Erythroblast (primary cell): ENCODE measurements around the gene SIGLEC6.

Experiments
- DNase-seq, 2 experiments: peaks; one replicate each; lab custom pipeline; 2025; lab: John Stamatoyannopoulos, UW
- GATA1 ChIP-seq: IDR thresholded peaks from 2 replicates; pipeline ENCODE4 v1.6.1; 2011; ENCODE audit warnings: low read depth, mild to moderate bottlenecking, control low read depth, low read length, moderate library complexity
- POLR2A ChIP-seq: IDR thresholded peaks from 2 replicates; pipeline ENCODE4 v1.6.1; 2011; ENCODE audit warnings: mild to moderate bottlenecking, low read length

SIGLEC6 gene

DNA sequence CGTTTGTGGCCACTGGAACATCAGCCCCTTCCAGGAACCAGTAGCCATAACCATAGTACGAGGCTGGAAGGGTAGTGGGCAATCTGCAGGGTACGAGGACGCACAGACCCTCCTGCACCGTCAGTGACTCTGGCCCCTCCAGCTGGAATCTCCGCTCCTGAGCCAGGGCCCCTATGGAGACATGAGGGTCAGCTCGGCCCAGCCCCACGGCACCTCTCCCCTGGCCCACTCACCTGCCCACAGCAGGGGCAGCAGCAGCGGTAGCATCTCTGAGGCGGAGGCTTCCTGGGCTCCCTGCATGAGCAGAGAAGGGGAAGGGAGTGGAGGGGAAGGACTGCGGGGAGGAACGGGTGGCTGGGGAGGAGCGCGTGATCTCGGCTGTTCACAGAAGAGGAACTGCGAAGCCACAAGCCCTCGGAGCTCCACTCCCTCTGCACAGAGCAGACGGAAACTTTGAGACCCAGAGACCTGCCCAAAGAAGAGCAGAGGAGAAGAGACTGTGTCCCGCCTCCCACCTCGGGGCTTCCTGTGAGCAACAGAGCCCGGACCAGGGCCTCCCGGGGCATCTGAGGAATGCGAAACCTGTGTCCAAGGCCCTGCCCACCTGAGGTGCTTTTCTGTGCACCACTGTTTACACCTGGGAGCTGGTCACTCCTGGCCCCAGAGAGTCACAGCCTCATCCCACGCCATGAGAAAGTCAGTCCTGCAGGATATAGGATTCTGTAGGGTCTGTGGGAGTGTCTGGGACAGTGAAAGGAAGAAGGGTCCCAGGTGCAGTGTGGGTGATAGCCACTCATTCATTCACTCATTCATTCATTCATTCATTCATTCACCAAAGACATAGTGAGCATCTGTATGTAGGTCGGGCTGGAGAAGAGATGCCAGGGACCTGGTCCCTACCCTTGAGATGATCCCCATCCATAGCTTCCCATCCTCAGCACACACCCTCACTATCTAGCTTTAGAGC lies at the start of gene SIGLEC6:
TSS of gene SIGLEC6 (minus strand) at position 322 of the 967 bp plus-strand sequence. CDS start at position 300, 22 bp downstream.
- TF ChIP-seq GATA1: no peak
- peak; percentile 61 for TF ChIP-seq POLR2A
- DNase-seq: peak; percentile 46 to 64

- TF ChIP-seq POLR2A: no peak
- no peak for TF ChIP-seq GATA1
- DNase-seq: no peak
Measured at GRCh38 chr19:51576850-51577249, 45.4 kb upstream of the SIGLEC6 start.

DNA sequence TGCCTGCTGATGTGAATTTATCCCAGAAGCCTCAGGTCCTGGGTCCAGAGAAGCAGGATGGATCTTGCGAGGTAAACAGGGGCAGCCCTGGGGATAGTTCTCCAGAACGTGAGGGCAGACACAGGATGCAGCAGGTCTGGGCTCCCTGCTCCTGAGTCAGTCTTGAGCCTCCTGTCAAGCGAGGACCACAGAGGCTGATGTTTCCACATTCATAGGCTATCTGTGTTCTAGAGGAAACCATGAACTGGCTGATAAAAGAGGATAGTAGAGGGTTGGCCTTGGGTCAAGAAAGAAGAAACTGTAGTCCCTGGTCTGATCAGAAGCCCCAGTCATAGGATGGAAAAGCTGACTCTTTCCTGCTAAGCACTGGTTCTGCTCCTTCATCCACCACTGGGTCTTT lies 41.9 kb upstream of the SIGLEC6 start:
- peak; percentile 60 to 72 for DNase-seq
- TF ChIP-seq POLR2A: peak; percentile 66
- no peak for TF ChIP-seq GATA1

- DNase-seq: no peak
- TF ChIP-seq POLR2A (no peak), GATA1 (no peak)
Measured at GRCh38 chr19:51572908-51573307, 41.4 kb upstream of the SIGLEC6 start.

- peak; percentile 77 to 85 for DNase-seq
- TF ChIP-seq POLR2A (peak; percentile 83), GATA1 (no peak)
Measured at GRCh38 chr19:51572410-51572809, 40.9 kb upstream of the SIGLEC6 start.

GRCh38 chr19:51571599-51571998 lies 40.1 kb upstream of the SIGLEC6 start:
- peak; percentile 56 to 70 for DNase-seq
- TF ChIP-seq GATA1: no peak
- TF ChIP-seq POLR2A: no peak

DNA sequence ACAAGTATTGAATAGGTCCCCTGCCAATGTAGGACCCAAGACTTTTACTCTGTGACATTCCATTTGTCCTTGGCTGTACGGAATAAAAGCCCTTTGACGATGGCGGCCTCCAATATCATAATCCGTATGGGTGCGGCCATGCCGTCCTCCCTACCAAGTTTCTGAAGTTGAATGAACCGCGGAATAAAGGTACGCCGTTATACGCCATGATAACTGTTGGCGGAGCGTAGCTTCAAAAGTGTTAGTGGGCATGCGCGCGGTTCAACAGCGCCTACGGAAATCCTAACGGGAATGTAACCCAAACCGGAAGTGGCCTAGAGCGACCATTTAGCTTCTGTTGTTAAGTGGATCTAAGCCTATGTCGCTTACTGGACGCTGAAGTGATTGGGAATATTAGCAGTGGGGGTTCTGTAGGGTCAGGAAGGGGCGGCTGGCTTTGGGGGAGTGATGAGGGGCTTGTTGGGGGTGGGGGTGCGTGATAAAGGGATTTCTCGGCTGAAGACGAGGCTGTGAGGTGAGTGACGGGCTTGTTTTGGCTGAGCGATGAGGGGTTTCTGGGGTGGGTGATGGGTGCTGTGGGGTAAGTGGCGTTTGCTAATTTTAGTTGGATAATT lies 39.6 kb upstream of the SIGLEC6 start, which contains the start of gene ZNF175:
TSS of gene ZNF175 (plus strand) at position 322 of the 614 bp plus-strand sequence. CDS start 2,047 bp downstream, outside the sequence.
- DNase-seq: peak; percentile 96 to 97
- TF ChIP-seq GATA1 (no peak), POLR2A (peak; percentile 84)

DNA sequence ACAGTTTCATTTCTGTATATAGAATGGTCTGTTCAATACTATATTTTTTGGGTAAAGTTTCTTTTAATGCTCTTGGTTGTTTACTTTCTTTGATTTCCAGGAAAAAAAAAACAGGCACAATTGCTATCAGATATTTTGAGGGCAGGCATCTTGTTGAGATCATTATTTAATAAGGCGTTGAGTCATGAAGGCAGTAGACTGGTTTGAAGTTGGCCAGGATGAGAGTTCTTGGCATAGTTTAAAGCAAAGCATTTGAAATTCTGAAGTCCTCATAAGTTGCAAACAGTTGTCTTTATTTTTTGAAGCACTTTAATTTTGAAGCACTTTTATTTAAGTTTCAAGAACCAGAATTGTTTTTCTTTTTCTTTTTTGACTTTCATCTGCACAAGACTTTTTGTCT lies 37.0 kb upstream of the SIGLEC6 start:
- TF ChIP-seq GATA1 (no peak), POLR2A (no peak)
- DNase-seq: no peak

GRCh38 chr19:51567583-51567982 lies 36.1 kb upstream of the SIGLEC6 start:
- no peak for TF ChIP-seq POLR2A
- TF ChIP-seq GATA1: no peak

GRCh38 chr19:51566489-51567100 lies 35.1 kb upstream of the SIGLEC6 start:
- DNase-seq: peak in 1 of 2 experiments; percentile 49
- TF ChIP-seq GATA1: no peak
- no peak for TF ChIP-seq POLR2A

More at GRCh38 chr19:51567583-51567982, 36.1 kb upstream of the SIGLEC6 start:
- DNase-seq: no peak

DNA sequence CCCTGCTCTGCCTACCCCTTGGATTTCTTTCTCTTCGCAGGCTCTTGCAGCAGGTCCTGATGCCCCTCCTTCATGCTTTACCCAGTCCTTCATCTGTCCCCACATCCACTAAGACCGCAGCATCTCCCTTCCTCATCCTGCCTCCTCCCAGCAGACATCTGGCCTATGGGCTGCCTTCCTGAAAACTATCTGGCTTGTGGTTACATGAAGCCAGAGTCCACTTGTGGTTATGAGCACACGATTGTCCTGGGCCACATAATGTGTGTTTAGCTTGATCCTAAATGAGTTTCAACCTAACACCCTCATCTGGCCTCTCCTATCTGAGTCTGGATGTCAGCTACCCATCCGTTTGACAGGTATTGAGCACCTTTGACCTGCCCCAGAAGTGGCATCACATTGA lies 34.1 kb upstream of the SIGLEC6 start:
- TF ChIP-seq GATA1 (no peak), POLR2A (no peak)
- DNase-seq: no peak

GRCh38 chr19:51564791-51565190 lies 33.3 kb upstream of the SIGLEC6 start:
- TF ChIP-seq GATA1: no peak
- no peak for TF ChIP-seq POLR2A
- peak in 1 of 2 experiments; percentile 46 for DNase-seq

GRCh38 chr19:51560339-51560738 lies 28.9 kb upstream of the SIGLEC6 start:
- TF ChIP-seq POLR2A: no peak
- TF ChIP-seq GATA1: no peak
- DNase-seq: no peak
